Stimulated activated CD4-positive, alpha-beta T cell treated with anti-CD3 and anti-CD28 coated beads, Interleukin-2, amount 100 ng/mL, for 24 hours (primary cell): Measurements from ENCODE around the gene CYP11A1.

Source experiments
- DNase-seq, 2 donors: peaks; one replicate each; pipeline ENCODE4 v3.0.0-alpha.2; 2020

CYP11A1 gene

GRCh38 chr15:74367296-74367854, at the start of gene CYP11A1:
TSS of gene CYP11A1 (minus strand) at chr15:74367646. CDS start at chr15:74367585, 61 bp downstream.
- no peak for DNase-seq

GRCh38 chr15:74417225-74417624, 49.8 kb upstream of the CYP11A1 start:
- DNase-seq: no peak

- DNase-seq: no peak
Observed at GRCh38 chr15:74415966-74416916, 48.8 kb upstream of the CYP11A1 start.

GRCh38 chr15:74414603-74415338, 47.3 kb upstream of the CYP11A1 start:
- DNase-seq: no peak

GRCh38 chr15:74414081-74414580, 46.7 kb upstream of the CYP11A1 start:
- no peak for DNase-seq

GRCh38 chr15:74413350-74414080, 46.1 kb upstream of the CYP11A1 start:
- DNase-seq: no peak

GRCh38 chr15:74412159-74412558, 44.7 kb upstream of the CYP11A1 start:
- DNase-seq: no peak

- DNase-seq: no peak
Observed at GRCh38 chr15:74411686-74412085, 44.2 kb upstream of the CYP11A1 start.

GRCh38 chr15:74410502-74410901, 43.1 kb upstream of the CYP11A1 start:
- no peak for DNase-seq

GRCh38 chr15:74409225-74409624, 41.8 kb upstream of the CYP11A1 start:
- no peak for DNase-seq

GRCh38 chr15:74408815-74409214, 41.4 kb upstream of the CYP11A1 start:
- DNase-seq: no peak

GRCh38 chr15:74408385-74408784, 40.9 kb upstream of the CYP11A1 start:
- DNase-seq: no peak

- no peak for DNase-seq
Observed at GRCh38 chr15:74406992-74407705, 39.7 kb upstream of the CYP11A1 start.

- no peak for DNase-seq
Observed at GRCh38 chr15:74406517-74406916, 39.1 kb upstream of the CYP11A1 start.

GRCh38 chr15:74405823-74406222, 38.4 kb upstream of the CYP11A1 start:
- DNase-seq: no peak

- DNase-seq: peak in 1 of 2 donors; percentile 46
Observed at GRCh38 chr15:74403991-74404563, 36.6 kb upstream of the CYP11A1 start.

GRCh38 chr15:74403588-74403919, 36.1 kb upstream of the CYP11A1 start:
- no peak for DNase-seq

- DNase-seq: peak; percentile 81 to 88
Observed at GRCh38 chr15:74402873-74403587, 35.6 kb upstream of the CYP11A1 start.

GRCh38 chr15:74402337-74402841, 34.9 kb upstream of the CYP11A1 start:
- no peak for DNase-seq

GRCh38 chr15:74400915-74401757, 33.7 kb upstream of the CYP11A1 start:
- peak; percentile 45 to 61 for DNase-seq
